ELR (cell line): ENCODE data around the gene PAQR4.
A peak's percentile ranks its signal among the peaks of the same experiment; 100 is the strongest.
"Not testable (repeated sequence)": the region's sequence is repeated elsewhere in the genome, so short reads cannot be mapped to it uniquely, and the experiment has no call there.

ENCODE experiments used
- DNase-seq: peaks from one replicate; pipeline ENCODE4 v3.0.0-alpha.2; 2015; ENCODE audit warnings: low read depth

The PAQR4 gene

GRCh38 chr16:2968738-2969544, at the start of gene PAQR4:
PAQR4 (plus strand) TSS chr16:2969348; CDS start chr16:2969675, 327 bp downstream.
- DNase-seq: peak; percentile 89

DNA sequence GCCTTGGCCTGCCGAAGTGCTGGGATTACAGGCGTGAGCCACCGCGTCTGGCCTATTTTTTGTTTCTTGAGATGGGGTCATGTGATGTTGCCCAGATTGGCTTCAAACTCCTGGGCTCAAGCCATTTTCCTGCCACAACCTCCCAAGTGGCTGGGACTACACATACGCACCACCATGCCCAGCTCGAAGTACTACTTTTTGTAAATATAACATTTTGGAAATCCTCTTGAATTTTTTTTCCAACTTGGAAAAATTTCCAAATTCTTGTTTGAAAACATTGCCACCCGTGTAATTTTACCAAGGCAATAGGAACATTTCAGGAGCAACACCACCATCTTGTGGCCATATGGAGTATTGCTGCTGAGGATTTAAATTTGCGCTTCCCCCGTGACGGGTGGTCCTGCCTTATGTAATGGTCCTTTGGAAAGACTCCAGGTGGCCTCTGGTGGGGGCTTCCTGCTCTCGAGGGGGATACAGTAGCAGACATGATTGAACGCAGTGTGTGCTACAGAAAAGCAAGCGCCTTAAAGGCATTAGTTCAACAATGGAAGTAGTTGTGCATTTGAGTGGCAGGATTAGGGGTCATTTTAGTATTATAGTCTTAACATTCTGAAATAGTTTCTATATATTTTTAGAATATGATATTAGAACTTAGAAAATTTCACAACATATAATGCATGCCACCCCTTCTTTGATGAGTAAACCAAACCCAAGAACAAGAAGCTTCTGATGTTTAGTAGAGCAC, 49.5 kb upstream of the PAQR4 start:
- peak; percentile 72 for DNase-seq

- DNase-seq: no peak
Measured at GRCh38 chr16:2923481-2923880, 45.7 kb upstream of the PAQR4 start.

DNA sequence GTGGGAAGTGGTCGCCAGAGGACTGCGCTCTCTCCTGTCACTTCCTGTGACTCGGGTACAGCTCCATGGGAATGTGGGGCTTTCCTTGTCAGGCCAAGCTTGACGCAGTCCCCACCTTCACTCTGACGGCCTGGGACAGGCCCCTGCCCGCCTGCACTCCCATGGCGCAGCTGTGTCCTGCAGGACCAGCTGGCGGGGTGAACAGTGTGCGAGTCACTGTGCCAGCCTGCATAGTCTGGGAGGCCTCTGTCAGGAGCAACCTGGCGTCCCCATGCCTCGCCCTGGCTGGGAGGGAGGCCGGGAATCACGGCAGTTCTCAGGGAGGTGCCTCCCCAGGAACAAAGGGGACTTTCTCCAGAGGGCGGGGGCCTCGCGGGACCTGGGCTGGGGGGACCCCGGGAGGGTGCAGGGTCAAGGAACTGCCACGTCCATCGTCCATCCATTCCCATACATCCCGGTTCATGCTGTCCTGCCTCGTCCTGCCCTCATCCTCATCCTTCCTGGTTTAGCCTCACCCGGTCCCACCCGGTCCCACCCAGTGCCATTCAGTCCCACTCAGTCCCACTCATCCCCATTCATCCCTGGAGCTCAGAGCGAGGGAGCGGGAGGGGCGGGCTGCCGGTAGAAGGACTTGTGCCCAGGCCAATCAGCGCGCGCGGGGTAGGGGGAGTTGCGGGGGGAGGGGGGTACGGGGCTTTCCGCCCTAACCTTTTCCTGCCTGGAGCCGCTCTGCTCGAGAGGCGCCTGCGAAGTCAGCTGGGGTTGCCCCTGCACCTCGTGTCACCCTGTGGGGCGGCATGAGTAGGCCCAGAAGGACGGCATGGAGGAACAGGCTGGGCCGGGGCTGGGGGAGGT, 44.0 kb upstream of the PAQR4 start:
- no peak for DNase-seq

GRCh38 chr16:2925951-2926649, 43.0 kb upstream of the PAQR4 start:
- DNase-seq: no peak

DNA sequence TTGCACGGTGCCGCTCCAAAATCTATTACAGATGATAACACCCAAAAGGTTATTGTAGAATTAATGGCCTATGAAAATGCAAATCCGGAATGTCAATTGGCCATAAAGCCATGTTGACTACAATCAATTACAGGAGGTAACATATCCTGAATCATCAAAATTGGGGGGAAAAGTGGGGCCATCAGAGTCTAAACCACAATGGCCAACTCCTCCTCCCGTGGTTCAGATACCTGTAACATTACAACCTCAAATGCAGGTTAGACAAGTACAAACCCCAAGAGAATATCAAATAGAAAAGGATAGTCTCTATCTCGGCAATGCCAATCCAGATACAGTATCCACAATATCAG, 42.5 kb upstream of the PAQR4 start:
- no peak for DNase-seq

- DNase-seq: peak; percentile 88
Measured at GRCh38 chr16:2927010-2927646, 42.0 kb upstream of the PAQR4 start.

GRCh38 chr16:2928151-2928550, 41.0 kb upstream of the PAQR4 start:
- DNase-seq: not testable (repeated sequence)

GRCh38 chr16:2928796-2929195, 40.4 kb upstream of the PAQR4 start:
- no peak for DNase-seq

- DNase-seq: no peak
Measured at GRCh38 chr16:2929693-2930092, 39.5 kb upstream of the PAQR4 start.

GRCh38 chr16:2930236-2930635, 38.9 kb upstream of the PAQR4 start:
- no peak for DNase-seq

DNA sequence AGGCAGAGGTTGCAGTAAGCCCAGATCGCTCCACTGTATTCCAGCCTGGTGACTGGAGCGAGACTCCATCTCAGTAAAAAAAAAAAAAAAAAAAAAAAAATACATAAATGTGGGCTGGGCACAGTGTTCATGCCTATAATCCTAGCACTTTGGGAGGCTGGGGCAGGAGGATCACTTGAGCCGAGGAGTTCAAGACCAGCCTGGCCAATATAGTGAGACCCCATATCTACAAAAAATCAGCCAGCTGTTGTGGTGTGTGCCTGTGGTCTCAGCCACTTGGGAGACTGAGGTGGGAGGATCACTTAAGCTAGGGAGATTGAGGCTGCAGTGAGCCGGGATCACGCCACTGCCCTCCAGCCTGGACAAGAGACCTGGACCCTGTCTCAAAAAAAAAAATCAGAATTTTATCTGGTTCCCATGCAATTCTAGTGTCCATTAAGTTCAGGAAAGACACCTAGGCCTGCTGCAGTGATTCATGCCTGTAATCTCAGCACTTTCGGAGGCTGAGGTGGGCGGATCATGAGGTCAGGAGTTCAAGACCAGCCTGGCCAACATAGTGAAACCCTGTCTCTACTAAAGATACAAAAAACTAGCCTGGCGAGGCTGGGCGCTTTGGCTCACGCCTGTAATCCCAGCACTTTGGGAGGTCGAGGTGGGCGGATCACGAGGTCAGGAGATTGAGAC, 37.8 kb upstream of the PAQR4 start:
- not testable (repeated sequence) for DNase-seq

- no peak for DNase-seq
Measured at GRCh38 chr16:2933136-2933535, 36.0 kb upstream of the PAQR4 start.

DNA sequence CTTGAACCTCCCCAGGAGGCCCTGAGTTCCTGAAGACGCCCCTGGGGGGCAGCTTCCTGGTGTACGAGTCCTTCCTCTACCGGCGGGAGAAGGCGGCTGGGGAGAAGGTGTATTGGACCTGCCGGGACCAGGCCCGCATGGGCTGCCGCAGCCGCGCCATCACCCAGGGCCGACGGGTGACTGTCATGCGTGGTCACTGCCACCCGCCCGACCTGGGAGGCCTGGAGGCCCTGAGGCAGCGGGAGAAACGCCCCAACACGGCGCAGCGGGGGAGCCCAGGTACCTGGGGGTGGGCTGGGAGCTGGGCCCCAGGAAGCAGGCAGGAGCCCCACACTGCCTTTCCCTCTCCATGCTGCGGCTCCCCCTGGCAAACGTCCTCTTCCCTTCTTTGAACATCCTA, 35.4 kb upstream of the PAQR4 start:
- no peak for DNase-seq

GRCh38 chr16:2934450-2934849, 34.7 kb upstream of the PAQR4 start:
- no peak for DNase-seq

DNA sequence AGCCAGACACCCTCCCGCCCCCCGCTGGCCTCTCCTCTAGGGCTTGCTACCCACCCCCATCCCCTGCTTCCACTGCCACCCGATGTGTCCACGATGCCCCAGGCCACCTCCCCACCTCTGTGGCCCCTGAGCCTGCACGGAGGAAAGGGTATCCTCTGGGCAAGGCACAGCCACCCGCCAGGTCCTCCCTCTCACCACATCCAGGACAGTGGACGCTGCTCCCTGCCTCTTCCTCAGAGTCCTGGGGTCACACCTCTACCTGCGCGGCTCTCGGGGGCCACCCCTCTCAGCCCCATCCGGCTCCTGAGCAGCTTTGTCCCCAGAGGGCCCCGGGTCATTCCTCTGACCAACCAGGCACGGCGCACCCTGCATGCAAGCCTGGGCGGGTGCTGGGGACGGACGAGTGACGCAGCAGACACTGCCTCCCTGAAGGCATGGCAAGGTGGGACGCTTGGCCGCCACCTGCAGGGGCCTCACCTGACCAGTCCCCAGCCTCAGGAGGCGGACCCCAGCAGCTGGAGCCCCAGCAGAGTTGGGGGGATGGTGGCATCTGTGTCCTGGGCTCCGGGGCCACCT, 32.6 kb upstream of the PAQR4 start:
- DNase-seq: no peak

- DNase-seq: no peak
Measured at GRCh38 chr16:2937170-2937569, 32.0 kb upstream of the PAQR4 start.

GRCh38 chr16:2938206-2938605, 30.9 kb upstream of the PAQR4 start:
- no peak for DNase-seq

DNA sequence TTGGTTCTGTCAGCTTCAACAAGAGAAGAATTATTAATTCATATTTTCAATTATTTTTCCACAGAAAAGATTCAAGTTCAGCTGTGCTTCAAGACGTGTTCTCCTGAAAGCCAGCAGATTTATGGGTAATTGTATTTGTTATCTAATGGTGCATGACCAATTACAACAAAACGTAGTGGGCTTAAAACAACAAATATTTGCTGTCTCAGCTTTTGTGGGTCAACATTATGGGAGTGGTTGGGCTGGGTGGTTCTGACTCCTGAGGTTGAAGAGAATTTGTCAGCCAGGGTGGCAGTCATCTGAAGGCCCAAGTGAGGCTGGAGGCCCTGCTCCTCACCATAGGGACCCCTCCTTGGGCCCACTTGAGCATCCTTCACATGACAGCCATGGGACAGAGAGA, 29.2 kb upstream of the PAQR4 start:
- no peak for DNase-seq

DNA sequence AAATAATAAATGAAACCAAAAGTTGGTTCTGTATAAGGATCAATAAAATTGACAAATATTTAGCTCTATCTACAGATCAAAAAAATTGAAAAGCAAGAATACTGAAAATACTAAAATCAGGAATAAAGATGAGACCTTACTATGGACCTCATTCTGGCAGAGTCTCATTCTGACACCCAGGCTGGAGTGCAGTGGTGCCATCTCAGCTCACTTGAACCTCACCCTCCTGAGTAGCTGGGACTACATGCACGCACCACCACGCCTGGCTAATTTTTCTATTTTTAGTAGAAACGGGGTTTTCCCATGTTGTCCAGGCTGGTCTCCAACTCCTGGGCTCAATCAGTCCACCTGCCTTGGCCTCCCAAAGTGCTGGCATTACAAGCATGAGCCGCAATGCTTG, 27.1 kb upstream of the PAQR4 start:
- DNase-seq: no peak

DNA sequence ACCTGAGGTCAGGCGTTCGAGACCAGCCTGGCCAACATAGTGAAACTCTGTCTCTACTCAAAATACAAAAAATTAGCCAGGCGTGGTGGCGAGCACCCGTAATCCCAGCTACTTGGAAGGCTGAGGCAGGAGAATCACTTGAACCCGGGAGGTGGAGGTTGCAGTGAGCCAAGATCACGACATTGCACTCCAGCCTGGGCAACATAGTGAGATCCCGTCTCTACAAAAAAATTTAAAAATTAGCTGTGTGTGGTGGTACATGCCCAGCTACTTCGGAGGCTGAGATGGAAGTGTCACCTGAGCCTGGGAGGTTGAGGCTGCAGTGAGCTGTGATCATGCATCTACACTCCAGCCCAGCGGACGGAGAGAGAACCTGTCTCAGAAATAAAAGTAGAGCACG, 25.4 kb upstream of the PAQR4 start:
- DNase-seq: not testable (repeated sequence)
